Ovary (tissue), 9 donors: ENCODE data around the gene FRMD4A. TPM values are rescaled to one million over a fixed set of nuclear protein-coding genes. Genes with fewer than 3 reads are reported as not detected.

Experiments used
- DNase-seq, 5 donors: peaks; one replicate each; pipeline ENCODE4 v3.0.0-alpha.2; 2019 to 2020
- H3K27ac ChIP-seq, 2 donors: fragments of 200-600 bp; one replicate each; pipeline versions ENCODE4 v1.5.1 to v1.8.0; 2019 to 2022
- H3K27me3 ChIP-seq: fragments of 200-600 bp; one replicate; pipeline ENCODE4 v1.8.0; 2022
- H3K36me3 ChIP-seq: fragments of 200-600 bp; sonication (generic); one replicate; pipeline ENCODE4 v1.5.1; 2019
- H3K4me1 ChIP-seq: one replicate; pipeline ENCODE4 v1.8.1; 2013; ENCODE audit warnings: mild to moderate bottlenecking, moderate library complexity; ENCODE audit not compliant: insufficient read depth
- H3K4me3 ChIP-seq: fragments of 200-600 bp; sonication (generic); one replicate; pipeline ENCODE4 v1.5.1; 2017
- H3K9me3 ChIP-seq, 2 donors: fragments of 200-600 bp in 1 of 2; sonication (generic) in 1 of 2; one replicate each; pipeline versions ENCODE4 v1.5.1 to v1.8.1; 2013 to 2019; ENCODE audit warnings: mild to moderate bottlenecking in 1 of 2, moderate library complexity in 1 of 2
- CTCF ChIP-seq, 3 donors: fragments of 450-650 bp in 2 of 3; fragments of 200-600 bp in 1 of 3; IDR thresholded peaks; one replicate each; pipeline versions ENCODE4 v1.5.1 to v1.8.0; 2016 to 2022; ENCODE audit warnings: antibody characterized with exemption in 3 of 3, mild to moderate bottlenecking in 1 of 3
- EP300 ChIP-seq: sonication (generic); formaldehyde crosslinking; IDR thresholded peaks from one replicate; pipeline ENCODE4 v1.6.1; 2017; ENCODE audit warnings: antibody characterized with exemption
- POLR2A ChIP-seq: fragments of 450-650 bp; IDR thresholded peaks from one replicate; pipeline ENCODE4 v1.6.1; 2017; ENCODE audit warnings: antibody characterized with exemption, mild to moderate bottlenecking, moderate library complexity
- WGBS, 3 donors: extraction: QIAGEN DNeasy Blood & Tissue Kit in 1 of 3; methylation state at CpG; one replicate each; pipeline versions ENCODE4 v1.1.5 to v1.1.7; 2013 to 2017; 5-methylcytosine and 5-hydroxymethylcytosine counted together
- intact Hi-C, 4 donors: fragments of 100-400 bp; cut with DNase I; formaldehyde crosslinking; loops; one replicate each; pipeline versions ENCODE4 v1.11.0 to v1.15.1; 2022 to 2023
- polyA plus RNA-seq, 2 donors: library from polyadenylated mRNA; stranded (reverse); fragments of 200-250 nt in 1 of 2; fragments of 350-450 nt in 1 of 2; fragmentation: Illumina TruSeq in 1 of 2; extraction: RNeasy Lipid Tissue Mini Kit (QIAGEN cat#74804) in 1 of 2; gene quantifications; one replicate each; pipeline ENCODE4 v1.2.3, GENCODE V29; 2013 to 2014
- total RNA-seq, 7 donors: library from RNA; depleted of rRNA in 2 of 7; stranded (reverse); fragments of >200 nt in 2 of 7; fragmentation: NEBNext Ultra II Directional in 3 of 7; extraction: Animal tissue kit (Norgen Biotek cat#: 25700) in 3 of 7; gene quantifications; one replicate each; pipeline versions ENCODE4 v1.1.0 to v1.2.4, GENCODE V29; 2016 to 2023
- donor health status: DM: no; HTN: no; CAD: no; lungs with moderate emphysema.
- donor health status: DM: no; HTN: no; CAD: no.
- donor health status: Bipolar disorder and iron deficiency.
- donor health status: DM: yes; HTN: yes; CAD: no.
- donor health status: DM: no; HTN: no; CAD: no.
- donor health status: DM: yes; HTN: yes; CAD: no.

Gene FRMD4A
- total and polyA plus RNA-seq, 9 donors: 5.5 to 24.7 (median 11.3) TPM

- TF ChIP-seq CTCF (IDR thresholded peaks at IDR 0.05) (no peak), EP300 (no peak), POLR2A (no peak)
- Histone ChIP-seq H3K36me3 (no peaks in the 10 kb centered on the region), H3K27ac (no peak overlapping the region), H3K4me3 (no peak overlapping the region), H3K4me1 (no peaks in the 10 kb centered on the region), H3K9me3 (no peaks in the 10 kb centered on the region), H3K27me3 (no peaks in the 10 kb centered on the region)
- no peak for DNase-seq
- WGBS, 3 donors: 92 to 96% (median 94%) methylated on average over 4 of the region's 4 CpGs
- intact Hi-C loops: no loop called here
These were observed 436.8 kb downstream of the FRMD4A start for GRCh38 chr10:13893926-13894325.

- Histone ChIP-seq H3K4me1 (no peaks in the 10 kb centered on the region), H3K4me3 (no peak overlapping the region), H3K9me3 (no peaks in the 10 kb centered on the region), H3K36me3 (no peaks in the 10 kb centered on the region), H3K27ac (no peak overlapping the region), H3K27me3 (no peaks in the 10 kb centered on the region)
- intact Hi-C loops: no loop called here
- no peak for DNase-seq
- WGBS, 3 donors: 91 to 94% (median 93%) methylated on average over 5 of the region's 5 CpGs
- no peak for TF ChIP-seq POLR2A
- no peak for TF ChIP-seq CTCF (IDR thresholded peaks at IDR 0.05)
- TF ChIP-seq EP300: no peak
These were observed 437.9 kb downstream of the FRMD4A start for GRCh38 chr10:13892871-13893270.

GRCh38 chr10:13892001-13892491 is 438.7 kb downstream of the FRMD4A start:
- Histone ChIP-seq H3K4me1 (no peaks in the 10 kb centered on the region), H3K36me3 (no peaks in the 10 kb centered on the region), H3K4me3 (peak overlapping the region; percentile 31), H3K9me3 (no peaks in the 10 kb centered on the region), H3K27ac (no peak overlapping the region), H3K27me3 (no peaks in the 10 kb centered on the region)
- intact Hi-C loops: no loop called here
- 1 to 4% (median 4%) methylated on average over 18 to 30 of the region's 30 CpGs for WGBS, 3 donors
- TF ChIP-seq POLR2A (no peak), EP300 (no peak), CTCF (IDR thresholded peaks at IDR 0.05) (no peak)
- DNase-seq: no peak

DNA sequence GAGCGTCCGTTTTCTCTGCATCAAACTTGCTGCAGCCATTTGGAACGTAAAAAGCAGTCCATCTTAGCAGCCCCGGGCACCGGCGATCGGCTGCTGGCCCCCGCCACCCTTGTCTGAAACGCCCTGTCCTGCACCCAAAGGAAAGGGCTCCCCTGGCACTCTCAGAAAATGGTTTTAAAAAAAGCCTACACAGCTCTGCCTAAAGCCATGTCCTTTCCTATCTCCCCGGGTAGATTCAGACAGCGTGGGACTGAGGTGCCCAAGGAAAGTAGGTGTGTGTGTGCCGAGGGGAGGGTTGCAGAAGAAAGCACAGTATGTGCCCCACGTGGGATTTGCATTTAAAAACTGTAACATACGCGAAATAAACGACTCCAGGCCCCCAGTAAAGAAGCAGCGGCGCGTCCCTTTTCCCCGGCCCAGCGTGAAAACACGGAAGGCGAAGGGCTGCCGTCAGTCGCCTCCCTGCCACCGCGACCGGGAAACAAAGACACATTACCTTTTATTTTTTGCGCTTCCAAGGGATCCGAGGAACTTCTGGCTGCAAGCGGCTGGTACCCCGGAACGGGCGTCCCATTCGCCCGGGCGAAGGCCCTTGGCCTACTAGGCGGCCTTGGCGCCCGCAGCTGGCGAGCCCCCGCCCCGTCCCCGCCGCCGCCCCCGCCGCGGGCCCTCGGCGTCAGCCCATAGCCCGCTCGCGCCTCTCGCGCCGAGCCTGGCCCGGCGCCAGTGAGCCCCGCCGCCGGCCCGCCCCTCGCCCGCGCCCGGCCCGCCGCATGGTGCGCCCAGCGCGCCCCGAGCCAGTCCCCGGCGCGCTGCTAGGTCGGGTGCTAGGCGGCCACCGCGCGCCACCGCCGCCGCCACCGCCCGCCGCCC is 439.4 kb downstream of the FRMD4A start:
- Histone ChIP-seq H3K9me3 (no peaks in the 10 kb centered on the region), H3K4me3 (peak overlapping the region; percentile 31), H3K4me1 (no peaks in the 10 kb centered on the region), H3K27ac (no peak overlapping the region), H3K36me3 (no peaks in the 10 kb centered on the region), H3K27me3 (no peaks in the 10 kb centered on the region)
- no peak for TF ChIP-seq EP300
- no peak for TF ChIP-seq POLR2A
- no peak for TF ChIP-seq CTCF (IDR thresholded peaks at IDR 0.05)
- intact Hi-C loops: no loop called here
- WGBS, 3 donors: 1 to 5% (median 2%) methylated on average over 52 to 87 of the region's 87 CpGs
- peak in 2 of 5 donors; percentile 27 to 50 for DNase-seq
